ENCODE measurements around the gene FOXJ1.

GRCh38 chr17:76157759-76158158, 16.7 kb upstream of the FOXJ1 start:
- TF ChIP-seq POLR2A (IDR thresholded peaks at IDR 0.05) (no peak), CTCF (IDR thresholded peaks at IDR 0.05) (no peak)
